ENCODE results near the gene NOL12.

NOL12 gene

DNA sequence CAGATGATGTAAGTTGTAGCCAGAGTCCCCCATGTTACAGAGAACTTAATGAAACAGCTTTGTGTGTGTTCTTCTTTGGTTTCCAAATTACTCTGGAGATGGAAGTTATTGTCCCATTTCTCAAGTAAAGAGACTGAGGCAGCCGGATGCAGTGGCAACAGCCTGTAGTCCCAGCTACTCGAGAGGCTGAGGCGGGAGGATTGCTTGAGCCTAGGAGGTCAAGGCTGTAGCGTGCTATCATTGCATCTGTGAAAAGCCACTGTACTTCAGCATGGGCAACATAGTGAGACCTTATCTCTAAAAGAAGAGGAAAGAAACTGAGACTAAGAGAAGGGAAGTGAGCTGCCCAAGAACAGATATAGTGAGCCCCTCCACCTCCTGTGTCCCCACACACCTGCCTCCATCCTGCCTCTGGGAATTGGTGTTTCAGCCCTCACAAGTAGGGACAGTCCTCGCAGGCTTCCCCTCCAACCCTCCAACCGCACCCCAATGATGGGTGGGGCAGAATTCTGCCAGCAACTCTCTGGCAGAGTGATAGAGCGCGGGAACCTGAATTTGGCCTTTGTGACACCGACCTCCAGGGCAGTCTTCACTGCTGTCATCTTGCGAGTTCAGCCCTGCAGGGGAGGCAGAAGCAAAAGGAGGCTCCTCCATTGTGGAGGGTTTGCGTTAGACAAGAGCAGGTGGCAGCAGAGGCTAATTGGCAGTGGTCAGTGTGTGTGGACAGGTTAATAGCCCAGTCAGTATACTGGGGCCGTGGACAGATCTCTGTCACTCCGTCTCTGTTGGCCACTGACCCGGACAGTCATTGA lies 26.0 kb upstream of the NOL12 start:
- no peak for DNase-seq

DNA sequence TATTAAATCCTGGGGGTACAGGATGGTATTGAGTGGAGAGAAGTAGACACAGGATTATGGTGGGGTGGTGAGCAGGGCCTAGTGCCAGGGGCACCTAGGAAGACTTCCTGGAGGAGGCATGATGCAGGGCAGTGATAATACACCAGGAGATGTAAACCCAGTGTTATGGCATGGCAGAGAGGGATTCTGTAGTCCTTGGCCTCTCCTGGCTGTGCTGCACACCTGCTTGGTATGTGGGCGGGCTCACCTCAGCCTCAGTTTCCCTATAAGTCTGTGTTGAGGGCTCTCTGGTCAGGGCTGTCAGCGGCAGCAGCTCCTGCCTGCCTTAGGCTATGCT lies 25.5 kb upstream of the NOL12 start:
- no peak for DNase-seq

DNA sequence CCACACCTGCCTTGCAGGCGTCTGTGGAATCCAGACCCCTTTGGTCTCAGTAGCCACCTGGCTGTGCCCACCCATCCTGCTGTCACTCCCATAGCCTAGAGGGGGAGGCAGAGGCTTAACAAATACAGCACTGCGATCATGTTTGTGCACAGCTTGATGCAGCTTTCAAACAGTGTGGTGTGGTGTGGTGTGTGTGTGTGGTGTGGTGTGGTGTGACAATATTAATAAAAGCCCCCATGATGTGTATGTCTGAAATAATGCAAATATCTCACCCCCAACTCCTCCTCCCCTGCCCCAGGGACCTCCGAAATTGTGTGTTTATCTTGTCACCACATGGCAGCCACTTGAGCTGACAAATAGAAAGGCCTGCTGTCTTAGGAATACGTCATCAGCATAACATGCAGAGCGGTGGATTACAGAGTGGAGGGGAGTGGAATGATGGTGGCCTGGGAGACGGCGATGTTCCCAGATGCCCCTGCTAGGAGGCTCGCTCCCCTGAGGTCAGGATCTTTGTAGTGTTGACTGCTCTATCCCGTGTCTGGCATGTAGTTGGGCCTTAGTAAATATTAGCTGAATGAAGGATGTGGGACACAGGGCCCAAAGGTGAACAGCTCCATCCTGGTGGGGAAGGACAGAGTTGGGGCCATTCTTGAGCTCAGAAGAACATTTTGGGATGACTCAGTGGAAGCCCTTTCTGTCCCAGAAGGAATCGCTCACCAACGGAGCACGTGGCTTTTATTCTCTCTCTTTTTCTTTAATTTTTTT lies 24.8 kb upstream of the NOL12 start:
- DNase-seq = no peak

DNA sequence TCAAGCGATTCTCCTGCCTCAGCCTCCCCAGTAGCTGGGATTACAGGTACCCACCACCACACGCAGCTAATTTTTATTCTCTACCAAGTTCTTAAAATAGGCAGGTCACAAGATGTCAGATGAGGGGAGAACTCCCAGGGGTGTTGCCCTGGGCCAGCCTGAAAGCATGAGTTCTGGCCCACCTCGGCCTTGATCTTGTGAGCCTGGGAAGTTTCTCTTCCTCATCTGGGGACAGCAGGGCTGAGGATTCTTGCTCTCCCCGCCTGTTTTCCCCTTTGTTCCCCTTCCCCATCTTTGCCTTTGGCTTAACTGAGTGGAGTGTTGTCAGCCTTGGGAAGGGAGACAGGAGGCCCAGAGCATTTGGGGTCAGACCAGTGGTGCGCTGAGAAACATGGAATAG lies 24.1 kb upstream of the NOL12 start:
- DNase-seq = no peak

DNA sequence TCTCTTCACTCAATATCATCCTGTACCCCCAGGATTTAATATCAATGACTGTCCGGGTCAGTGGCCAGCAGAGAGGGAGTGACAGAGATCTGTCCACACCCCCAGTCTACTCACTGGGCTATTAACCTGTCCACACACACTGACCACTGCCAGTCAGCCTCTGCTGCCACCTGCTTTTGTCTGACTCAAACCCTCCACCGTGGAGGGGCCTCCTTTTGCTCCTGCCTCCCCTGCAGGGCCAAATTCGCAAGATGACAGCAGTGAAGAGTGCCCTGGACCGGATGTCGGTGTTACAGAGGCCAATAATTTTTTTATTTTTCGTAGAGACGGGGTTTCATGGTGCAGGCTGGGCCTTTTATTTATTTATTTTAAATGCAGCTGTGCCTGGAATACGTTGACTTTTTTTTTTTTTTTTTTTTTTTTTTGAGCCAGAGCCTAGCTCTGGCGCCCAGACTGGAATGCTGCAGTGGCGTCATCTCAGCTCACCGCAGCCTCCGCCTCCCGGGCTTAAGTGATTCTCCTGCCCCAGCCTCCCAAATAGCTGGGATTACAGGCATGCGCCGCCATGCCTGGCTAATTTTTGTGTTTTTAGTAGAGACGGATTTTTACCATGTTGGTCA lies 22.5 kb upstream of the NOL12 start:
- DNase-seq = no peak

DNA sequence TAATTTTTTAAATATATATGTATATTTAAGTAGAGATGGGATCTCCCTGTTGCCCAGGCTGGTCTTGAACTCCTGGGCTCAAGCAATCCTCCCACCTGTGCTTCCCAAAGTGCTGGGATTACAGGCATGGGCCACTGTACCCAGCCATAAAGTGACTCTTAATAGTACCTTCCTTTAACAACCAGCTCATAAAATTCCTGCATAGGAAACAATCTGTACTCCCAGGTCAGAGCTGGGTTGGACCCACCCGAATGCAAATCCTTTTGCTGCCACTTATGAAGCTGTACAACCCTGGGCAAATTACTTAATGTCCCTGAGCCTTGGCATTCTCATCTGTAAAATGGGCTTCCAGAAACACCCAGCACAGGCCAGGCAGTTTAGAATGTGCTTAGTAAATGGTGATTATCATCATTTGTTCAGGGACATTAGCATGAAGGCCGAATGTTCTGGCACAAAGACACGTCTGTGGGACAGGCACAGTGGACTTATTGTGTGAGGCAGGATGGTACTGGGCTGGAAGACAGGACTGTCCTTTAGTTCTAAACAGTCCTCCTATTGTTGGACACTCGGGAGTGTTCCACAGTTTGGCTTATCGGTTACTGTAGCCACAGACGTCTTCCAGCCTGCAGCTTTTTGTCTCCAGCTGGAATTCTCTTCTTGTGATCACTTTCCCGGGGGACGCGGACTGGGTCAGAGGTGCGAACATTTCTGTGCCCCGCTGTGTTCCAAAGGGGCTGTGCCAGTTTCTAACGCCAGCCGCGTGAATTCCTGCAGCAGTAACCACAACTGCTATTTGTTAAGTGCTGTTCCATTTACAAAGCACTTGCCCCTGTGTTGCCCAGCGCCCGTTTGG lies 21.7 kb upstream of the NOL12 start:
- no peak for DNase-seq

DNA sequence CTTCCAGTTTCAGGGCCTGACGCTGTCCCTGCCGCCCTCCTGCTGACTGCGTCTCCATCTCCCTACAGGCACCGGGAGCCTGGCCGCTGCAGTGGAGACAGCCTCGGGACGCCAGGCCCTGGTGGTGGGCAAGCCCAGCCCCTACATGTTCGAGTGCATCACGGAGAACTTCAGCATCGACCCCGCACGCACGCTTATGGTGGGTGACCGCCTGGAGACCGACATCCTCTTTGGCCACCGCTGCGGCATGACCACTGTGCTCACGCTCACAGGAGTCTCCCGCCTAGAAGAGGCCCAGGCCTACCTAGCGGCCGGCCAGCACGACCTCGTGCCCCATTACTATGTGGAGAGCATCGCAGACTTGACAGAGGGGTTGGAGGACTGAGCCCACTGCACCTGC lies 20.7 kb upstream of the NOL12 start:
- no peak for DNase-seq

DNA sequence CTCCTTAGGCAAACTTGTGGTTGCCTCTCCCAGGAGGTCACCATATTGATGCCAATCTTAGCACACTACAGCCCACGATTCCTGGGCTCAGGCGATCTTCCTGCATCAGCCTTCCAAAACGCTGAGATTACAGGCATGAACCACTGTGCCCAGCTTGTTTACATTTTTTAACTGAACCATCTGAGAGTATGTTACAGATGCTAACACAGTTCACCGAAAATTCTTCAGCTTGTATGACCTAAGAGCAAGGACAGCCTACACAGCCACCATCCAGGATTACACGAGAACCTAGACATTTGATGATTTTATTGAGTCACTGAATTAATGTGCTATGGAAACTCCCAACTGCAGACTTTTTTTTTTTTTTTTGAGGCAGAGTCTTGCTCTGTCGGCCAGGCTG lies 16.6 kb upstream of the NOL12 start:
- no peak for DNase-seq

DNA sequence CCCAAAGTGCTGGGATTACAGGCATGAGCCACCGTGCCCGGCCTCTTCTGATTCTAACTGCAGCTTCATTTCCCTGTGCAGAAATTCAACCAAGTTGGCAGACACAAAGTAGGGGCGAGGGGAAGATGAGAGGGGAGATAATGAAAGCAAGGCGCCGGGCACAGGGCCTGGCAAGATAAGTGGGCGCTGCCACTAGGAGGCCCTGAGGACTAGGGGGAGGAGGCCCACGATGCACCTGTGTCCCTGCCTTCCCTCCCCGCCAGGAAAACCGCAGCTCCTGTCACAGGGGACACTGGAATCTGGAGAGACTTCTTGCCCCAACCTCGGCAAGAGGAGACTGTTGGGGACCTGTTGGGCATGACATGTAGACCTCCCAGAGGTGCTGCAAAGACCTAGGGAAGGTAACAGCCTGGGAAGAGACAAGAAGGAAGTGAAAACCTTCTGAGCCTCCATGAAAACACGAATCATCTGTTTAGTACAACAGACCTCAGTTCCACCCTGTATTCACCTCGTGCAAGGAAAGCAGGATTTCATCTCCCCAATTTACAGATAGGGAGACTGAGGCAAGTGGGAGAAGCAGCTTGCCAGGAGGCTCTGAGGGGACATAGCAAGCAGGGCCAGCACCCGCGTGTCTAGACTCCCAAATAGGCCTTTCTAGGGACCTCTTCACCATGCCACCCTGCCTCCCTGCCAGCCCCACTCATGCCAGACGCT lies 13.8 kb upstream of the NOL12 start:
- peak; percentile 29 for DNase-seq

DNA sequence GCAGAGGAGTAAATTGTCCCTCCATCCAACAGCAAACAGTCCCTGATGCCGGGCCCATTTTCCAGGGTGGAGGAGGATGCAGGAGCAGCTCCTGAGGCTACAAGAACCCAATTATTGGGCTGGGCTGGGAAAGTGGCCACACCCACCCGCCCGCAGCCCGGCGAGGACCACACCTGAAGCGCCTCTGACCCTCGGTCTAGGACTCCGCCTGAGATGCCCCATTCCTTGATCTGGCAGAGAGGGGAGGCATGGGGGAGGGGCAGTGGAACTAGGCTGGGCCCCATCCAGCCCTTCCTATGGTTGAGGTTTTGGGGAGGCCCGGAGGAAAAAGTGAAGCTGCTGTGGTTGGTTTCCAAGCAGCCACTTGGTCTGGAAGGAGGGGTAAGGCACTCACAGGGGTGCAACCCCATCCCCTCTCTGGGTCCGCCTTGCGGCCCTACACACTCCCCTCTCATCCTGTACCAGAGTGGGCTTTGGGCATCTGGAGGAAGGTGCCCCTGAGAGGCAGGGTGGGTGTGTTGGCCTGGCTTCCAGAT lies 13.2 kb upstream of the NOL12 start:
- no peak for DNase-seq

DNA sequence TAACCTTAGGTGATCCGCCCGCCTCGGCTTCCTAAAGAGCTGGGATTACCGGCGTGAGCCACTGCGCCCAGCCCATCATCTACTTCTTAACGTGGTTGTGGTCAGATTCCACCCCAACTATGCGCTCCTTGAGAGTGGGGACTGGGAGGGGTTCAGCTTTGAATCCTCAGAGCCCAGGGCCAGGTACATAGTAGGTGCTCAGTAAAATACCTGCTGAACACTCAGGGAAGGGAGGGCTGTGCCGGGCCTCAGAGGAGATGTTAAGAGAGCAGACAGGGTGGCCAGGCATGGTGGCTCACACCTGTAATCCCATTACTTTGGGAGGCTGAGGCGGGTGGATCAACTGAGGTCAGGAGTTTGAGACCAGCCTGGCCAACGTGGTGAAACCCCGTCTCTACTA lies 11.9 kb upstream of the NOL12 start:
- DNase-seq = no peak

DNA sequence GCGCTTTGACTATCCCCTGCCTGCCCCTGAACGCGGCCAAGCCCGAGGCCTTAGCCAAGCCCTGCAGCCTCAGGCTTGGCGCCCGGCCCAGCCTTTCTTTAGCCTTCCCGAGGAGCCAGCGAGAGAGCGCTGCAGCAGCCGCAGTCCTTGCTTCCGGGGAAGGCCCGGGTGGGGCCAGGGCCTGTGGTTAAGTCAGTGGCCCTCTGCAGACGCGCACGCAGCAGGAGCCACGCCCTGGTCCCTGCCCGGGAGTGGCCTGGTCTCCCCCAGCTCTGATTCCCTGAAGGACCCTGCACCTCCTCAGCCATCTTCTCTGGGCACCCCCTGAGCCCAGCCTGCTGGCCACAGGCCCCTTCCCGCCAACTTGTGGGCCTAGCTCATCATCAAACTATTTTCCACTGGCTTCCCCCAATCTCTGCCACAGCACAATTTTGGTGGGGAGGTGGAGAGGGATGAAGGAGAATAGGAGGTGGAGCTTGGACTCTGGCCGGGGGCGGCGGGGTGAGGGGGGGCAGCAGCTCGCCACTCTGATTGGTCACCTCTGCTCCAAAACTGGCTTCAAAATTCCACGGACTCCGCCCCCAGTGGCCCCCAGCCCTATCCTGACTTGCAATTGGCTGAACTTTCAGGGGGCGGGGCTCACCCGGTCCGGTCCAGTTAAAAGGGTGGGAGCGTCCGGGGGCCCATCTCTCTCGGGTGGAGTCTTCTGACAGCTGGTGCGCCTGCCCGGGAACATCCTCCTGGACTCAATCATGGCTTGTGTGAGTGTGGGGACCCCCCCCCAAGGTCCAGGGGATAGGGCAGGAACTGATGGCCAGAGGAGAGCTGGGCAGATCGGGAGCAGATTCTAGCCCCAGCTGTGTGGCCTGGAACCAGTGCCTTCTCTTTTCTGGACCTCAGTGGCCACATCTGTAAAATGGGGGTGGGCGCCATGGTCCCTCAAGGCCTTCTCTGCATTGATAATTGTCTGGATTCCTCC lies 10.9 kb upstream of the NOL12 start, which contains the start of gene LGALS1:
TSS of gene LGALS1 (plus strand) at position 686 of the 979 bp plus-strand sequence. CDS start at position 753, 67 bp downstream.
- DNase-seq = peak; percentile 58

DNA sequence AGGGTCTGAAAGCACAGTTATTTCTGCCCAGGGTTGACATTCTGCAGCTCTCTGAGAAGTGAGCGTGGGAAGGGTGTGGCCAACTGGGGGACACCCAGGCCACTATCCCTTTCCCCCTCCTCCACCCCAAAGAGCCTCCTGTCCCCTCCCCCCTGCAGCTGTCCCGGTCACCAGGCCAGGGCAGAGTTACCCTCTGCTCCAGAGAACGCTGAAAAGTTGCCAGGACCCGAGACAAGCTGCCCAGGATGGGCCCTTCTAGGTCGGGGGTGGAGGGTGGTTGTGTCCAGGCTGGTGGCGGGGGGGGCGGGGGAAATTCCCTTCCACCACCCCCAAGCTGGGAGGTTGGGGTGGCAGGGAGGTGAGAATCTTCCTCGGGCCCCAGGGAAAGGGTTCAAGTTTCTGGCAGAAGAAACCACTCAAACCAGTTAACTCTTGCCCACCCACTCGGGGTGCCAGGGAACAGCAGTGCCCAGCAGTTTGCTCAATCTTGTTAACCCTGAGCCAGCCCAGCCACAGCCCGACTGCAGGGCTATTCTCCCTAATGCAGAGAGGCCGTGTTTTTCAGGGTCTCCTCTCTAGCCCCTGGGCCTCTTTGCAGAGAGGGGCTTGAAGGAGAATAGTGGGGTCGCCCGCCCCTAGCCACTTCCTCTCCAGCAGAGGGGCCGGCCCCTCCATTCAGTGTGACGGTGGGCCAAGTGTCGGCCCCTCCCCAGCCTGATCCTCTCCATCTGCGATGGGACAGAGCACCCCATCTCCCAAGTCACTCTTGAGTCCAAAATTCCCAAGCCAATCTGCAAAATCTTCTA lies 10.0 kb upstream of the NOL12 start:
- DNase-seq = no peak

DNA sequence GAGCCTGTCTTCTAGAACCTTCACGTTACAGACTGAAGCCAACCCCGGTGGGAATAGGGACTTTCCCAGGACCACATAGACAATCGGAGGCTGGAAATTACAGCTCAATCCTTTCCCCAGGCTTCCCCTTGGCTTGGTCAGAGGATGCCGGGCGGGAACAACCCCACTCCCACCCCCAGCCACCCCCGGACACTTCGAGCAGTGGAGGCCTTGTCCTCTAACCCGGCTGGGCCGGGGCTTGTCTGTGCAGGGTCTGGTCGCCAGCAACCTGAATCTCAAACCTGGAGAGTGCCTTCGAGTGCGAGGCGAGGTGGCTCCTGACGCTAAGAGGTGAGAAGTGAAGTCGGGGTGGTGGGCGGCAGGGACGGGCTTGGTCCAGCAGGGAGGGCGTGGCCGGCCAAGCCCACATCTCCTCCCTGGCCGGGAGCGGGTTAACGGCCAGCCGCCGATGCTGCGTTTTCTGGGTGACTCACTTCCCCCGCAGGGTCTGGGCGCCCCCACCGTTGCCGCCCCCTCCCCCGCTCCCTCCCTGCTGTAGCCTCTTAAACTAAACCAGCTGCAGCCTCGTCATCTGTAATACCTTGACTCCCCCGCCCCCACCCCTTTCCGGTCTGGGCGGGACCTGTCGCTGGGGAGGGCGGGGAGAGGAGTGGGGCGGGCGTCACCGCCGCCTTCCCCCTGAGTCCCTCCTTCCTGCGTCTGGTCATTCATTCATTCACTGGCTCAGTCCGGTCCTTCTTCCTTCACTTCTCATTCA lies 9.2 kb upstream of the NOL12 start:
- DNase-seq = peak; percentile 94

DNA sequence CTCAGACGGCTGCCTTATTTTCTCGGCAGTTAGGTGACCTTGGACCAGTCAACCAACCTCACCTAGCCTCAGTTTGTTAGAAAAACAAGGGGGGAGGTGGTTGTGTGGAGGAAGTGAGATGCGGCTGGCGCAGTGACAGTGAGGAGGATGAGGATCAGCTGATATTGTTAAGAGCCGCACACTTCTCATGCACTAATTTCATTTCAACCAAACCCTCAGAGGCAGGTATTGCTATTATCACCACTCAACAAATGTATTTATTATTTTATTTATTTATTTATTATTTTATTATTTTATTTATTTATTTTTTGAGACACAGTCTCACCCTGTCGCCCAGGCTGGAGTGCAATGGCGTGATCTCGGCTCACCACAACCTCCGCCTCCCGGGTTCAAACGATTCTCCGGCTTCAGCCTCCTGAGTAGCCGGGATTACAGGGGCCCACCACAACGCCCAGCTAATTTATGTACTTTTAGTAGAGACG lies 8.6 kb upstream of the NOL12 start:
- DNase-seq = no peak

DNA sequence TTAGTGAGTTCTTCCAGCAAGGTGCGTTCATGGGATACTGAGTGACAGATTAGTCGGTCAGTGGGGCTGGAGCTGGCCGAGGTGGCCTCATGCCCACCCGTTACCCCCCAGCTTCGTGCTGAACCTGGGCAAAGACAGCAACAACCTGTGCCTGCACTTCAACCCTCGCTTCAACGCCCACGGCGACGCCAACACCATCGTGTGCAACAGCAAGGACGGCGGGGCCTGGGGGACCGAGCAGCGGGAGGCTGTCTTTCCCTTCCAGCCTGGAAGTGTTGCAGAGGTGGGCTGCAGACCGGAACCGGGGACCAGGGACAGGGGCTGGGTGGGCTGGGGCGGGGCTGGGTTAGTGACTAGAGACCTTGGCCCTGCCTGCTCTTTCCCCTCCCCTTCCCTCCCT lies 7.8 kb upstream of the NOL12 start:
- DNase-seq = no peak

DNA sequence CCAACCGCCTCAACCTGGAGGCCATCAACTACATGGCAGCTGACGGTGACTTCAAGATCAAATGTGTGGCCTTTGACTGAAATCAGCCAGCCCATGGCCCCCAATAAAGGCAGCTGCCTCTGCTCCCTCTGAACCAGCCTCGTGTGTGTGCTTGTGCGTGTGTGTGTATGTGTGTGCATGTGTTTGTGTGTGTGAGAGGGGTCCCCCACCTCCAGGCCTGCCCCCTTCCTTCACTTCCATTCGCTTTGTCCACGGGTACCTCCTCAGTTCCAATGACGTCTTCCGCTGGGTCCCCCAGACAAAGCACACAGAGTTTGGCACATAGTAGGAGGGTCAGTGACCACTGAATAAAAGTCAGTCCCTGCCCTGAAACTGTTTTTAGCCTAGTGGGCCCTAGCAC lies 6.5 kb upstream of the NOL12 start:
- DNase-seq = no peak

DNA sequence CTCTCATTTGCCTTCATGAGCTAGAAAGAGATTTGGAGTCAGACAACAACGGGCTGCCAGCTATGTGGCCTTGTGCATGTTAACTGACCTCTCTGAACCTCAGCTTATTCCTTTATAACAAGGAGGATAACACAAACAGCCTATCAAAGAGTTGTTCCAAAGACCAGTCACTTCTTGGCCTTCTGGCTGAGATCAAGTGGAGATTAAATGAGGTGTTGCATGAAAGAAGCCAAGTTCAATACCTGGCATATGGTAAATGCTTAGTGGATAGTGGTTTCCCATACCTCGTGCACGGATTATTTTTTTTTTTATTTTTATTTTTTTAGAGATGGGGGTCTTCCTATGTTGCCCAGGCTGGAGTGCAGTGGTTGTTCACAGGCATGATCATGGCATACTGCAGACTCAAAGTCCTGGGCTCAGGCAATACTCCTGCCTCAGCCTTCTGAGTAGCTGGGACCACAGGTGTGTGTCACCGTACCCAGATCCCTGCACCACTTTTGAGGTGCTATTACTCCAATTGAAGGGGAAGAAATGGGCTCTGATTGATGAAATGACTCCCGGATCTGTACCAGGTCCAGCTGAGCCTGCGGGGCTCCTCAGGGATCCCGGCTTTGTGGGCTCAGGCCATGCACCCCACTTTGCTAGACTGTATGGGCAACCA lies 5.8 kb upstream of the NOL12 start:
- no peak for DNase-seq
